Panc1 (cell line): ENCODE data around the gene CSPG5. TPM values are rescaled to one million over a fixed set of nuclear protein-coding genes. Genes with fewer than 3 reads are reported as not detected.

ENCODE experiments used
- ATAC-seq: fragments of 200-7000 bp; cut with Tn5 transposase; 2 replicates; pipeline ENCODE4 v1.9.1; 2020; ENCODE audit warnings: mild to moderate bottlenecking, moderate library complexity
- BruUV-seq: library from RNA; stranded (reverse); fragments of 400-500 nt; replicated peaks from 2 replicates; lab custom pipeline; 2021; lab: Mats Ljungman, UMichigan
- CTCF ChIA-PET: fragments of 300-600 bp; sonication (Branson Sonifier 250); formaldehyde crosslinking; loops from one replicate; lab custom pipeline; 2022; ENCODE audit warnings: antibody characterized with exemption; lab: Charles Lee
- POLR2A ChIA-PET: fragments of 300-600 bp; sonication (Branson Sonifier 250); formaldehyde crosslinking; loops from one replicate; lab custom pipeline; 2022; ENCODE audit warnings: antibody characterized with exemption; lab: Charles Lee
- DNase-seq: peaks from one replicate; pipeline ENCODE4 v3.0.0-alpha.2; 2010; ENCODE audit warnings: low read depth, low spot score
- H3K27ac ChIP-seq: 2 replicates; pipeline ENCODE4 v1.5.1; 2011; ENCODE audit warnings: mild to moderate bottlenecking, low read length, inconsistent platforms
- H3K27me3 ChIP-seq: fragments of 200-500 bp; sonication (Bioruptor generic); 2 replicates; pipeline ENCODE4 v1.6.0; 2014; ENCODE audit warnings: low read length, inconsistent platforms; ENCODE audit not compliant: control insufficient read depth, insufficient read depth
- H3K36me3 ChIP-seq: fragments of 200-500 bp; sonication (Bioruptor generic); 2 replicates; pipeline ENCODE4 v1.5.1; 2014; ENCODE audit warnings: inconsistent platforms, mild to moderate bottlenecking, low read length, moderate library complexity; ENCODE audit not compliant: control insufficient read depth, insufficient read depth
- H3K4me1 ChIP-seq: 2 replicates; pipeline ENCODE4 v1.5.1; 2011; ENCODE audit warnings: inconsistent platforms, mild to moderate bottlenecking, low read length, moderate library complexity; ENCODE audit not compliant: control insufficient read depth, insufficient read depth
- H3K4me3 ChIP-seq, 2 experiments: 2 replicates each; pipeline ENCODE4 v1.5.1; 2011 to 2012; ENCODE audit warnings: low read depth in 2 of 2, low read length in 2 of 2, mild to moderate bottlenecking in 2 of 2, inconsistent platforms in 1 of 2, moderate library complexity in 1 of 2
- H3K9me3 ChIP-seq: fragments of 200-500 bp; sonication (Bioruptor generic); 2 replicates; pipeline ENCODE4 v1.5.1; 2014; ENCODE audit warnings: low read depth, mild to moderate bottlenecking, inconsistent platforms, low read length, moderate library complexity; ENCODE audit not compliant: control insufficient read depth, insufficient read depth
- POLR2AphosphoS5 ChIP-seq: IDR thresholded peaks from 2 replicates; pipeline ENCODE4 v1.6.1; 2012; ENCODE audit warnings: mild to moderate bottlenecking, low read depth, low read length, moderate library complexity
- SIN3A ChIP-seq: IDR thresholded peaks from 2 replicates; pipeline ENCODE4 v1.6.1; 2012; ENCODE audit warnings: low read depth, mild to moderate bottlenecking, low read length, moderate library complexity, borderline replicate concordance; ENCODE audit not compliant: insufficient read depth
- TCF7L2 ChIP-seq: IDR thresholded peaks from 2 replicates; pipeline ENCODE4 v1.6.1; 2011; ENCODE audit warnings: mild to moderate bottlenecking, low read depth, low read length, inconsistent platforms
- in situ Hi-C: cut with HindIII; loops from 2 replicates; pipeline ENCODE4 v1.10.0; 2016; ENCODE audit warnings: low sequenced_read_pairs, low pct_unique_long_range_greater_than_20kb
- intact Hi-C: fragments of 100-400 bp; cut with micrococcal nuclease; formaldehyde crosslinking; loops from one replicate; pipeline ENCODE4 v1.10.0; 2022; ENCODE audit not compliant: unreplicated experiment
- total RNA-seq: library from RNA; stranded (reverse); gene quantifications from one replicate; pipeline ENCODE4 v1.2.1, GENCODE V29; 2021; ENCODE audit not compliant: unreplicated experiment
- TF ChIP-seq, protein P1 (sequence below), 2 experiments: IDR thresholded peaks; 2 replicates each; pipeline ENCODE4 v1.6.1; 2011 to 2012; ENCODE audit warnings: low read depth in 2 of 2, control low read depth in 1 of 2, low read length in 1 of 2, mild to moderate bottlenecking in 1 of 2, moderate library complexity in 1 of 2; ENCODE audit not compliant: insufficient read depth in 1 of 2
- TF ChIP-seq, protein P2 (sequence below): fragments of 450-650 bp; IDR thresholded peaks from 2 replicates; pipeline ENCODE4 v1.5.1; 2017; ENCODE audit warnings: mild to moderate bottlenecking

Gene CSPG5
- total RNA-seq, 1 experiment from 2014 or later, result 3.2 TPM

- POLR2A ChIA-PET, result interaction anchor here (0.8 kb wide), 1 partner anchor 184 kb away, joined by 4 read pairs; no protein-coding TSS in a partner anchor
Measured at GRCh38 chr3:47540281-47540680, 38.4 kb downstream of the CSPG5 start.

GRCh38 chr3:47536967-47537366 is 41.7 kb downstream of the CSPG5 start:
- H3K36me3 ChIP-seq, result no peaks in the 10 kb centered on the region
- BruUV-seq, result no TSS peak
- TF ChIP-seq, protein P1, sequence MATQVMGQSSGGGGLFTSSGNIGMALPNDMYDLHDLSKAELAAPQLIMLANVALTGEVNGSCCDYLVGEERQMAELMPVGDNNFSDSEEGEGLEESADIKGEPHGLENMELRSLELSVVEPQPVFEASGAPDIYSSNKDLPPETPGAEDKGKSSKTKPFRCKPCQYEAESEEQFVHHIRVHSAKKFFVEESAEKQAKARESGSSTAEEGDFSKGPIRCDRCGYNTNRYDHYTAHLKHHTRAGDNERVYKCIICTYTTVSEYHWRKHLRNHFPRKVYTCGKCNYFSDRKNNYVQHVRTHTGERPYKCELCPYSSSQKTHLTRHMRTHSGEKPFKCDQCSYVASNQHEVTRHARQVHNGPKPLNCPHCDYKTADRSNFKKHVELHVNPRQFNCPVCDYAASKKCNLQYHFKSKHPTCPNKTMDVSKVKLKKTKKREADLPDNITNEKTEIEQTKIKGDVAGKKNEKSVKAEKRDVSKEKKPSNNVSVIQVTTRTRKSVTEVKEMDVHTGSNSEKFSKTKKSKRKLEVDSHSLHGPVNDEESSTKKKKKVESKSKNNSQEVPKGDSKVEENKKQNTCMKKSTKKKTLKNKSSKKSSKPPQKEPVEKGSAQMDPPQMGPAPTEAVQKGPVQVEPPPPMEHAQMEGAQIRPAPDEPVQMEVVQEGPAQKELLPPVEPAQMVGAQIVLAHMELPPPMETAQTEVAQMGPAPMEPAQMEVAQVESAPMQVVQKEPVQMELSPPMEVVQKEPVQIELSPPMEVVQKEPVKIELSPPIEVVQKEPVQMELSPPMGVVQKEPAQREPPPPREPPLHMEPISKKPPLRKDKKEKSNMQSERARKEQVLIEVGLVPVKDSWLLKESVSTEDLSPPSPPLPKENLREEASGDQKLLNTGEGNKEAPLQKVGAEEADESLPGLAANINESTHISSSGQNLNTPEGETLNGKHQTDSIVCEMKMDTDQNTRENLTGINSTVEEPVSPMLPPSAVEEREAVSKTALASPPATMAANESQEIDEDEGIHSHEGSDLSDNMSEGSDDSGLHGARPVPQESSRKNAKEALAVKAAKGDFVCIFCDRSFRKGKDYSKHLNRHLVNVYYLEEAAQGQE (IDR thresholded peaks at IDR 0.05; ENCODE audit: insufficient read depth in 1 of 2, low read depth in 2 of 2, low read length in 1 of 2), result no peak
- H3K27ac ChIP-seq, result no peak overlapping the region
- ChIA-PET CTCF (no interaction called here), POLR2A (no interaction called here)
- ATAC-seq, result 0 out of 2 replicates have a peak, but pooled peaks have one; percentile 21
- intact Hi-C loops, result no loop called here
- no peaks in the 10 kb centered on the region for H3K4me1 ChIP-seq
- no peaks in the 10 kb centered on the region for H3K9me3 ChIP-seq
- in situ Hi-C loops, result no loop called here
- no peak overlapping the region for H3K4me3 ChIP-seq
- DNase-seq, result no peak
- no peaks in the 10 kb centered on the region for H3K27me3 ChIP-seq

More at GRCh38 chr3:47540281-47540680, 38.4 kb downstream of the CSPG5 start:
- CTCF ChIA-PET, result no interaction called here
- no peak for TF ChIP-seq SIN3A
- TF ChIP-seq POLR2AphosphoS5, result no peak
- TF ChIP-seq TCF7L2, result no peak
- TF ChIP-seq, protein P1 (IDR thresholded peaks at IDR 0.05; ENCODE audit: insufficient read depth in 1 of 2, low read depth in 2 of 2, low read length in 1 of 2), result no peak
- TF ChIP-seq, protein P2, sequence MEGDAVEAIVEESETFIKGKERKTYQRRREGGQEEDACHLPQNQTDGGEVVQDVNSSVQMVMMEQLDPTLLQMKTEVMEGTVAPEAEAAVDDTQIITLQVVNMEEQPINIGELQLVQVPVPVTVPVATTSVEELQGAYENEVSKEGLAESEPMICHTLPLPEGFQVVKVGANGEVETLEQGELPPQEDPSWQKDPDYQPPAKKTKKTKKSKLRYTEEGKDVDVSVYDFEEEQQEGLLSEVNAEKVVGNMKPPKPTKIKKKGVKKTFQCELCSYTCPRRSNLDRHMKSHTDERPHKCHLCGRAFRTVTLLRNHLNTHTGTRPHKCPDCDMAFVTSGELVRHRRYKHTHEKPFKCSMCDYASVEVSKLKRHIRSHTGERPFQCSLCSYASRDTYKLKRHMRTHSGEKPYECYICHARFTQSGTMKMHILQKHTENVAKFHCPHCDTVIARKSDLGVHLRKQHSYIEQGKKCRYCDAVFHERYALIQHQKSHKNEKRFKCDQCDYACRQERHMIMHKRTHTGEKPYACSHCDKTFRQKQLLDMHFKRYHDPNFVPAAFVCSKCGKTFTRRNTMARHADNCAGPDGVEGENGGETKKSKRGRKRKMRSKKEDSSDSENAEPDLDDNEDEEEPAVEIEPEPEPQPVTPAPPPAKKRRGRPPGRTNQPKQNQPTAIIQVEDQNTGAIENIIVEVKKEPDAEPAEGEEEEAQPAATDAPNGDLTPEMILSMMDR, result no peak
- BruUV-seq, result no TSS peak
- H3K4me3 ChIP-seq, result no peak overlapping the region
- H3K27ac ChIP-seq, result no peak overlapping the region
- in situ Hi-C loops (no loop called here), intact Hi-C loops (no loop called here)
- no peaks in the 10 kb centered on the region for H3K9me3 ChIP-seq
- DNase-seq (no peak), ATAC-seq (no peak)
- no peaks in the 10 kb centered on the region for H3K36me3 ChIP-seq
- no peaks in the 10 kb centered on the region for H3K4me1 ChIP-seq
- H3K27me3 ChIP-seq, result no peaks in the 10 kb centered on the region
